CD4-positive, alpha-beta T cell treated with Interleukin-12 subunit alpha and Interleukin-12 subunit beta, for 1 hour (primary cell): ENCODE results near the gene SIRT2.
"Not testable (repeated sequence)": the region's sequence is repeated elsewhere in the genome, so short reads cannot be mapped to it uniquely, and the experiment has no call there.

ENCODE experiments used
- DNase-seq: peaks from one replicate; pipeline ENCODE4 v3.0.0-alpha.2; 2020

SIRT2 gene

DNA sequence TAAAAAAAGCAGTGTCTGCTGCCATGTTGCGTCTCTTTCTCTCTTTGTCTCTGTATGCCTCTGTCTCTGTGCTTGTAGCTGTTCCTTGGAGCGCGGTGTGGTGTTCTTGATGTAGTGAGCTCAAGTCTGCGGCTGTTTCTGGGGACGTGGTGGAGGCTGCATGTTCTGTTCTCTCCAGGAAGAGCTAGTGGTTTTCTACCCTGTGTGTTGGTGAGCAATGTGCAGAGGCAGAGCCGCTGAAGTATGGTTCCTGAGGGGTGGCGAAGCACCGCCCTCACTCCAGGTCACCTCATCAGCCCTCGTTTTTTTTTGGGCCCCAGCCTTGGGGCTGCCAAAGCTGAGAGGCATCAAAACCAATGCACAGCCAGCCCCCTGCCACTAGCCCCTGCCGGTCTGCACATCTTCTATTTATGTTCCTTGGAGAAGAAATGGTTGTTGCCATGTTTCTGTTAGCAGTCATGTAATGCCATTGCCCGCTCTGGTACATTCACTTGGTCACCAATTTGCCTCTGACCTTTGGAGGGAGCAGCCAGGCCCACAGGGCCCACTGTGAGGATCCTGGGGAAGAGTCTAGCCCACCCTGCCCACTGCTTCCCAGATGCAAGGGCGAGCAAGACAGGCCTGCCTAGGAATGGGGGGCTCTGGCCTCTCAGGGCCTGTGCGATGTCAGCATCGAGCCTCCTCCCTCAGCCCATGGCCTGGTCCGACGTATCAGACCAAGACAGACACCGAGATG is 56.8 kb downstream of the SIRT2 start:
- DNase-seq, result peak; percentile 78

DNA sequence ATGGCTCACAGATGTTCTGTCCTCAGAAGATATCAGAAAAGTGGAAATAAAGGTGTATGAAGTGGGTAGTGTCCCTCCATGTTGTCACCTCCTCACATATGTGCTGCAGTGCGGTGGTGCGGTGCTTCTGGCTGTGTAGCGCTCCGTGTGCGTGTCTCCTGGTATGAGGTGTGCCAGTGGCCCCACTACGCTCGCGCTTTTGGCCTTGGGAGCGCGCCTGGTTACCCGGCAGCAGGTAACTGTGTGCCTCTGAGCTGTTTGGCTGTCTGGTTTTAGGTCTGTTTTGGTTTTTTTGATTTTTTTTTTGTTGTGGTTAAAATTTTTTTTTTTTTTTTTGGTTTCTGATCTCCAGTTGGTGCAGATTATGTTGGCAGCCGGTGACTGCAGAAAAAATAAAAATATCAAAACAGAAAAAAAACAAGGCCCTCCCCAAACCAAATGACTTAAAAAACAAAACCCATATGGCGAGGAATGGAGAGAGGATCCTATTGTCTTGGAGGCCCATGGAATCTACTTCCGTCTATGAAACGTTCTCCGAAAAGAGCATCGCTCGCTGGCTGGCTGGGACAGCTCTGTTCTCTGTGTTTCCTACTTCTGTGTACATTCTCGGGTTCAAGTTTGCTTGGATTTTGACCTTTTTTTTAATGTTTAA is 57.5 kb downstream of the SIRT2 start:
- DNase-seq, result peak; percentile 73

DNA sequence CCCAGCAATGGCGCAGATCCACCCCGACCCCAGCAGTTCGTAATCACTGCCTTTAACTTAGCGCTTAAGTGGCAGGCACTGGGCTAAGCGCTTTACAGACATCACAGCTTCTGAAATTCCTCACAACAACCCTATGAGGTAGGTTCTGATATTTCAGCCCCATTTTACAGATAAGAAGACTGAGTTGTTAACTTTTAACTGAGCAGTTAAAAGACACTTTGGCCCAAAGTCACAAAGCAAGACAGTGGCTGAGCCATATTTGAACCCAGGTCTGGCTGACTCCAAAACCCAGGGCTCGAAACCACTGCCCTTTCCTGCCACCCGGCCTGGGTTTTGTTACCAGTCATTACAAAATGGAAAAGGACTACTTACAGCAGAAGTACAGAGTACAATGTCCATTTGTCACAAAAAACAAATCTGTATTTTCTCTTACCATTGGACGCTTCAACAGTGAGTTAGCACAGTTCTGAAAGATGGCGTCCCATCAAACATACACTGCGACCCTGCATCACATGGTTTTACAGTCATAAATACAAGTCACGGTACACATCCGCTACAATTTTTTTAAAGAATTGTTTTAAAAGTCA is 58.1 kb downstream of the SIRT2 start:
- no peak for DNase-seq

DNA sequence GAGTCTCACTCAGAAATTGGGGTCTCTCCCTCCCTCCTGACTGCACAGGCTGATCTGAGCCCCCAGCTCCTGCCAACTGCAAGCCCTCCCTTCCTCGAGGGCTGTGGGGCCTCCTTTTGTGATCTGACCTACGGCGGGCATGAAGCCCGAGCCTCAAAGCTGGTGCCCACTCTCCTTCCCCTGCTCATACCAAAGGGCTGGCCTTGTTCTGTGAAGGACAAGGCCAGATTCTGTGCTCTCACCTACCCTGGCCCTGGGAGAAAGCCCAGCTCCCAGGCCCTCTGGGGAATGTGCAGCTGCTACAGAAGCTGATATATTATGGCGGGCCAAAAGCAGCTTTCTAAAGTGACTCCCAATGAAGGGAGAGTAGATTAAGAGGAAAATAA is 58.8 kb downstream of the SIRT2 start:
- DNase-seq, result no peak

DNA sequence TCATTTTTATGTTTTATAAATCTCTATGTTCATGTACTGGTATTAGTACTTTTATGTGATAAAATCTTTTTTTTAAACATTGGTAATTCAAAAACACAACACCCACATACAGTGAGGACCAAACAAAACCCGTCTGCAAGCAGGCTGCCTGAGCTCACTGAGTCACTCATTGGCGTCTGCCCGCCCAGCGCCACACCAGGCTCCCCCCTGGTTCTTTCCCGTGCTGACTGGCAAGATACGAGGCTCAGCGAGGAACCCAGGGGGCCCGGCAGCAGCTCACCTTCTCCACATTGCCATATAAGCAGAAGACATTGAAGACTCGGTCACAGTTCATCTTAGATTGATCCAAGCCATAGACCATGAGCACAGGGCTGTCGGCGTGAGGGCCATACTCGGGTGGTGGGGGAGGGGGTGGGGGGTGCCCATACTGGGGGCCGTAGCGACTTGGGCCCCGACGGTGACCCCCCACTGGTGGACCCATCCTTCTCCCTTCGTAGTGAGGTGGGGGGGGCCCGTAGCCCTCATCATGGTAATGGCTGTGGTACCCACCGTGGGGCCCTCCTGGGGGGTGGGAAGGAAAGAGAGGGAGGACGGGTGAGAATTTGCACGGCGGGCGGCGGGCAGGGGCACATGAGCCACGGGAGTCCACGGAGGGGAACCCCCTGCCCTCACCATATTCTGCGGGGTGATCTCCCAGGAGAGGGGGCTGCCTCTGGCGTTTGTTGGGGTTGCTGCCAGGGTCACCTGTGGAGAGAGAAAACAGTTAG is 59.4 kb downstream of the SIRT2 start:
- no peak for DNase-seq

DNA sequence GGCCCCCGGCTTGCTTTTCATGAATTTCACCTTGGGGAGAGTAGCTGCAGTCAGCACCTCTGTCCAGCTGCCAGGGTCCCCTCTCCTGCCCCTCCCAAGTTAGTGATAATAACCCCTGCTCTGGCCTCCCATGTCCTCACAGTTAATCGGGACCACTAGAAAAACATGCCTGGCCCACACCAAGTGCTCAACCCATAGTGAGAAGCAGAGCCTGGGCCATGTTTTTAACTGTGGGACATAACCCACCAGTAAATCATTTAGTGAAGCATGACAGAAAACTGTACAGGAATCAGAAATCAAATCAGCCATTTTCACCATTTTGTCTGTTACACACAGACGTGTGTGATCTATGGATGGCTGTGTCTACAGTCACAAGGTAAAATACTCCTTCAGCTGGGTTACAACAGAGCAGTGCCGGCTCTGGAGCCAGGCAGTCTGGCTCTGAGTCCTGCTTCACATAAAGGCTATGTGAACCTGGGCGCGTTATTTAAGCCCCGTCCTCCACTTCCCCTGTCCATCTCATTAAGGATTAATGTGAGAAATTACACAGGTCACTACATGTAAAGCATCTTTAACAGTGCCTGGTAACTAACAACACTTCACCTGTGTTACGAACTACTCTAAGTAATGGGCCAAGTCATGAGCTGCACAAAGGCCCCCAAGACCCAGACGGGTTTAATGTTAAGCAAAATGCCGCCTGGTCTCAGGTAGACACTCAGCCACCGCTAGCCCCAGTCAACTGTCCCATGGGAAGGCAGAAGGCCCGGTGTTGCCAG is 60.2 kb downstream of the SIRT2 start:
- no peak for DNase-seq

DNA sequence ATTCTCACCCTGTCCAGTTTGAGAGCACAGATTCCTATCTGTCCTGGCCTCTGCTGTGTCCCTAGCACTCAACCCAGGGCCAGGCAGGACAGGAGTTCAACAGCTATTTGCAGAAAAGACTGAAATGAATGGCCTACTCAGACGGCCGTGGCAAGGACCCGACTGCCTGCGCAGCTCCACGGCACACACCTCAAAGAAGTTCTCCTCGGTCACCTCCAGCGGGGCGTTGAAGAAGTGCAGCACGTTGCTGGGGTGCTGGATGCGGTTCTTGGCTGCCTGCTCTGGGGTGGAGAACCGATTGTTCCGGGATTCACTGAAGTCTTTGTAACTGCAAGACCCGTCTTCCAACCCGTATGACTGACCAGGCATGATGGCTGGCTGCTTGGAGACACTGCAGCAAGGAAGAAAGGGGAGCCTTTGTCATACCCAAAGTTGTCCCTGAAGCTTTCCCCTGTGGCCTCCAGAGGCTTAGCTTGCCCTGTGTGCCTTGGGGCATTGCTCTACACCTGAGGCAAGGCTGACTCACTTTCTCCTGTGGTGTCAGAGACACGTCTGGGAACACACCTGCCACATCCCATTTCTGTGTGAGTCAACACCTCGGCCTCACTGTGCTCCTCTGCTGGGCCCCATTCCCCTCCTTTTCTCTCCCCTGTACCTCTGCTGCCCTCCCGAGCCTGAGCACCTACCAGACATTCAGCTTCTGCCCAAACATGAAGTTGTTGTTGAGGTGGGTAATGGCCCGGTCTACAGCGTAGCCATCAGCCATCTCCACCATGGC is 61.0 kb downstream of the SIRT2 start:
- no peak for DNase-seq

DNA sequence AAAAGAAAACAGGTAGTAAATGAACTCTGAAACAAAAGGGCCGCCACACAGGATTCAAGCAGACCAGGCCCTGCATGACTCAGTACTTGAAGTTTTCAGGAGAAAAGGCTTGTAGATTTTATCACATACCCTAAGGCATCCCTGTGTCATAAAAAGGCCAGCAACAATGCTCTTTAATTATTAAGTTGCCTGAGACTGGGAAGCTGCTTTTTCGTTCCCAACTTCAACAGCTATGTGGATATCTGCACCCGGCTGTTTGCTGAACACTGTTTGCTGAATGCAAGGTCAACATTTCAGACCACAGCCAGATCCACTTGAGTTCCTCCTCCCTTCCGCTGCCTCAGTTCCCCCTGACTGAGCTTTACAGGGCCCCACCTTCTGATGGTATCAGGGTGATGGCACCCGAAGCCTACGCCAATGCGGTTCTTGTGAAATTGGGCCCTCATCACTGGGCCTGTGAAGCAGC is 61.7 kb downstream of the SIRT2 start:
- no peak for DNase-seq

DNA sequence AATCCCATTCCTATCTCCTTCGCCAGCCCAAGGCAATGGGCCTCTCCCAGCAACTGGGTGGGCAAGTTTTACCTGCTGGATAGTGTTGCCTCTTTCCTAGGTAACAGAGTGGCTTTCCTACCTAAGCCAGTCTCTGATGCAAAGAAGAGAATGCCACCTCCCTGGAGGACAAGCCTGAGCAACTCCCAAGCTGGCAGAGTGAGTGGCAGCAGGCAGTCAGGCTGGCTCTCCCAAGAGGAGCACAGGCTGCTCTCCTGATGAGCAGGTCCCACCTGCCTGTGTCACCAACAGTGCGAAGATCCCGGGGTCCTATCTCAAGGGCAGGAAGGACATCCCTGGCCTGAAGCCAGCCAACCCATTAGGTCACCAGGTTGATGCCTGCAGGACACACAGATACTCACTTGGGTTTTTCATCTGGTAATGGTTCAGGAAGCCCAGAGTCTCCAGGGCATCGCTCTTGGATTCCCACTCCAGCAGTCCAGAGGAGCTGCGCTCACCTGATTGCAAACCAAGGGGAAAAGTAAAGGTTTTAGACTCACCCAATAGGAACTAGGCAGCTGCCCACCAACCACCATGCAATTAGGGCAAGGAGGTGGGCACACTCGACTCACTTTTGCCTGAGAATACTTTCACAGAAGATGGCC is 62.3 kb downstream of the SIRT2 start:
- no peak for DNase-seq

DNA sequence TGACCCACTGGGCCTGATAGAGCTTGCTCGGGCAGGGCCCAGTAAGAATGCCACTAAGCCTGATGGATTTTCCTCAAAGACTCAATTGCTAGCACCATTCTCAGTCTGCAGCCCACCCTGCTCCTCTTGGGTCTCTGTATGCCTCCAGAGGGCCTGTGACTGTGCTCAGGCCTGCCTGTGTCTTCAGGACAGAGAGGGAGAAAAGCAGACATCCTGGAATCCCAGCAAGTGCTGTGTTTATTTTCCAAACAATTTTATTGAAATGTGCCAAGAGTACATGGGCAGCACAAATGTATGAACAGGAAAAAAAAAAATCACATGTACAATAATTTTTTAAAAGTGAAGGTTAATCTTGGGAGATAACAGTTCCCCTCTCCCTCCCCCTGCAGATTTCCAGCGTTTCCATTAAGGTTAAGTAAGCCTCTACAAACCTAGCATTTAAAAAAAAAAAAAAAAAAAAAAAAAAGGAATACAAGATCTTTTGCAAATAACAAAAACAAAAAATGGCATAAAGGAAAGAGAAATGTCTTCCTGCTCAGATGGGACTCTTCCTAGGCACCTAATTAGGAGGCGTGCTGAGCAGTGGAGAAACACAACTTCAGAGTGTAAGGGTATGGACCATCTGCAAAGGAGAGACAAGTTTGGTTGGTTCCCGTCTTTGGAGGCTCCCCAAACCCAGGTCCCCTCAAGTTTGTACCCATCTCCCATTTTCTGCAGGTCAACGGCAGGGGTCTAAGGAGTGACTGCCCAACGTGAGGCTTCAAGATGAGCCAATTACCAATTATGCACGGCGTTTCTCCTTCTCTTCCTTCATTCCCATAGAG is 63.0 kb downstream of the SIRT2 start:
- no peak for DNase-seq

DNA sequence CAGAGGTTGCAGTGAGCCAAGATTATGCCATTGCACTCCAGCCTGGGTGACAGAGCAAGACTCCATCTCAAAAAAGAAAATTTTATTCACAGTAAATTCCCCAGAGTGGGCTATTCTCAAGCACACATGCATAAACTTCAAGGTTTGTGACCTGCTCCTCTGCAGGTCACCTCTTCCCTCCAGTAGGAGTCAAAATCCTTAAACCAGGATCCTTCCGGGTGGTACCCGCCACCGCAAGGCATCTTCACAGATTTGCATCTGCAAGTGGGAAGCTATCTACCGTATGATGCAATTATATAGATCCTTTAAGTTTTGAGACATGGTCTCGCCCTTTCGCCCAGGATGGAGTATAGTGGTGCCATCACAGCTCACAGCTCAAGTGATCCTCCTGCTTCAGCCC is 64.8 kb downstream of the SIRT2 start:
- DNase-seq, result no peak

DNA sequence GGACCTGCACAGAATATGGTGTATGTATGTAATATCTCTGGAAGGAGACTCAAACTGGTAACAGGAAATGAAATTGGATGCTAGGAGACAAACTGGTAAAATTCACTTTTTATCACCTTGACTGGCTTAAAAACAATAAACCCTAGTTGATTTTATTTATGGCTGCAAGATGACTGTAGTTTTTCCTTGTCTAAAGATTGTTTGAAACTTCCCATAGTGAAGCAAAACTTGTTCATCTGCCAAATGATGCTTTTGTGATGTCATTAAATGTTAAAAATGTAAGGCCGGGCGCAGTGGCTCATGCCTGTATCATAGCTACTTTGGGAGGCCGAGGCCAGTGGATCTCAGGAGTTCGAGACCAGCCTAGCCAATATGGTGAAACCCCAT is 65.3 kb downstream of the SIRT2 start:
- DNase-seq, result no peak

DNA sequence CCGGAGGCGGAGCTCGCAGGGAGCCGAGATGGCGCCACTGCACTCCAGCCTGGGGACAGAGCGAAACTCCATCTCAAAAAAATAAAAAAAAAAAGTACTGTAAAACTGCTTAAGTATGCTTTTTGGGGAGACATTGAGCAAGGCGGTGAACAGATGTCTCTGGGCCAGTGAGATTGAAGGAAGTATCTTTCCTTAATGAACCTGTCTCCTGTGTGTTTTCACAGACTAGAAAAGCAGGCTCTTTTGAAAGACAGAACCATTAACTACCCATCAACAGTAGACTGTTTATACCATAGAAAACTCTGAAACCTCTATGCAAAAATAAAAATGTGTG is 66.4 kb downstream of the SIRT2 start:
- no peak for DNase-seq

DNA sequence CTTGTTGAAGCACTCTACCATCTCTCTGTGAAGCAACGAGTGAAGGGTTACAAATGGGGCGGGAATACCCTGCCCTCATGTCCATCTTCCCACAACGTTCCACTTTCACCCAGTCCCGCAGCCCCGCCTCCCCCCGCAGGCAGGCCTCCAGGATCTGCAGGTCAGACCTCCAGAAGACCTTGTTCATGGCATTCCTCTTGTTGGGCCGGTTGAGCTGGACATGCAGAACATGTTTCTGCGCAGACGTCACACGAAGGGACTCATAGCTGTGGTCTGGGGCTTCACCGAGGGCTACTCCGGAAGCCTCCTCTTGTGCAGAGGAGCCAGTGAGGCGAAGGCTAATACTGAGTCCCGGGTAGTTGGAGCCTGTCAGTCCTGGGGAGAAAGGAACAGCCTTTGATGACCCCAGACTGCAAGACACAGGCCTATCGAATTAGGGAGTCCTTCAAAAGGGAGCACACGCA is 68.2 kb downstream of the SIRT2 start:
- DNase-seq, result no peak

DNA sequence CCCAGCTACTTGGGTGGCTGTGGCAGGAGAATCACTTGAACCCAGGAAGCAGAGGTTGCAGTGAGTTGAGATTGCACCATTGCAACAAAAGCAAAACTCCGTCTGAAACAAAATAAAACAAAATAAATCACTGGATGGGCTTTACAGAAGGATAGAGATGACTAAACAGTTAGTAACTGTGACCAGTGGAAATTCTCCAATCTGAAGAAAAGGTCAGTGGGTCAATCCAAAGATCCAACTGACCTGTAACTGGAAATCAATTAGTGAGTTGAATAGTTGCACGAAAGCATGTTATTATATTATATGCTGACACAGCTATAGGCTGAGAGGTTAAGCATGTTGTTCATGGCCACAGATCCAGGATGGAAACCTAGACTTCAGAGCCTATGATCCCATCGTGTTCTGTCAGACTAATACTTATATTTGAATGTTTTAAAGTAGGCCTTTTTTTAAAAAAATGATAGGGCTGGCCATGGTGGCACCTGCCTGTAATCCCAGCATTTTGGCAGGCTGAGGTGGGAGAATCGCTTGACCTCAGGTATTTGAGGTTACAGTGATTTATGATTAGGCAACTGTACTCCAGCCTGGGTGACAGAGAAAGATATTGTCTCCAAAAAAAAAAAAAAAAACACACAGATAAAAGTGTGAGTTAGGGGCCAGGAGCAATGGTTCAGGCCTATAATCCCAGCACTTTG is 69.2 kb downstream of the SIRT2 start:
- no peak for DNase-seq

DNA sequence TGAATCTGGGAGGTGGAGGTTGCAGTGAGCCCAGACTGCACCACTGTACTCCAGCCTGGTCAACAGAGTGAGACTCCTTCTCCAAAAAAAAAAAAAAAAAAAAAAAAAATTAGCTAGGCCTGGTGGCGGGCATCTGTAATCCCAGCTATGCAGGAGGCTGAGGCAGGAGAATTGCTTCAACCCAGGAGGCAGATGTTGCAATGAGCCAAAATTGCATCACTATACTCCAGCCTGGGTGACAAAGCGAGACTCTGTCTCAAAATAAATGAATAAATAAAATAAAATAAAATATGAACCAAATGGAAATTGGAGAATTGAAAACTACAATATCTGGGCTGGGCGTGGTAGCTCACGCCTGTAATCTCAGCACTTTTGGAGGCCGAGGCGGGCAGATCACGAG is 70.2 kb downstream of the SIRT2 start:
- DNase-seq, result not testable (repeated sequence)
